ENCODE data around the gene KRTAP5-7. TPM values are rescaled to one million over a fixed set of nuclear protein-coding genes. Genes with fewer than 3 reads are reported as not detected.

Gene KRTAP5-7
- polyA plus RNA-seq, 3 donors from 2014 or later, result not detected

- Mint-ChIP-seq H3K27me3 (ENCODE audit: low read depth in 3 of 3) (peaks cover 0 to 12% (median 2%) of the 10 kb centered on the region in 3 donors), H3K4me3 (no peak overlapping the region), H3K9me3 (no peaks in the 10 kb centered on the region), H3K36me3 (no peaks in the 10 kb centered on the region), H3K27ac (no peak overlapping the region), H3K4me1 (peaks cover 0 to 6% of the 10 kb centered on the region in 2 donors)
- no peak for DNase-seq
Observed at GRCh38 chr11:71545405-71545966, 18.4 kb downstream of the KRTAP5-7 start.

GRCh38 chr11:71548120-71548519, 21.1 kb downstream of the KRTAP5-7 start, which contains the start of gene KRTAP5-9:
TSS of gene KRTAP5-9 (plus strand) at chr11:71548420. CDS start at chr11:71548658, 238 bp downstream.
- Mint-ChIP-seq H3K9me3 (no peaks in the 10 kb centered on the region), H3K36me3 (no peaks in the 10 kb centered on the region), H3K27me3 (ENCODE audit: low read depth in 3 of 3) (peaks cover 0 to 9% (median 0%) of the 10 kb centered on the region in 3 donors), H3K4me1 (peaks cover 0 to 6% of the 10 kb centered on the region in 2 donors), H3K27ac (no peak within 1 kb of the TSS), H3K4me3 (no peak within 1 kb of the TSS)
- no peak for DNase-seq

GRCh38 chr11:71548716-71549151, 21.7 kb downstream of the KRTAP5-7 start:
- Mint-ChIP-seq H3K9me3 (no peaks in the 10 kb centered on the region), H3K4me1 (peaks cover 0 to 2% of the 10 kb centered on the region in 2 donors), H3K36me3 (no peaks in the 10 kb centered on the region), H3K4me3 (no peak overlapping the region), H3K27ac (no peak overlapping the region), H3K27me3 (ENCODE audit: low read depth in 3 of 3) (peaks cover 0 to 9% (median 0%) of the 10 kb centered on the region in 3 donors)
- no peak for DNase-seq

- no peak overlapping the region for H3K4me3 Mint-ChIP-seq
- H3K27ac Mint-ChIP-seq, result no peak overlapping the region
- H3K27me3 Mint-ChIP-seq (ENCODE audit: low read depth in 3 of 3), result peaks cover 0 to 7% (median 1%) of the 10 kb centered on the region in 3 donors
- no peaks in the 10 kb centered on the region for H3K9me3 Mint-ChIP-seq
- H3K36me3 Mint-ChIP-seq, result no peaks in the 10 kb centered on the region
- DNase-seq, result no peak
- H3K4me1 Mint-ChIP-seq, result no peaks in the 10 kb centered on the region
Observed at GRCh38 chr11:71551711-71552110, 24.6 kb downstream of the KRTAP5-7 start.

GRCh38 chr11:71554996-71555395, 27.9 kb downstream of the KRTAP5-7 start:
- no peaks in the 10 kb centered on the region for H3K36me3 Mint-ChIP-seq
- H3K4me1 Mint-ChIP-seq, result no peaks in the 10 kb centered on the region
- no peak overlapping the region for H3K27ac Mint-ChIP-seq
- no peaks in the 10 kb centered on the region for H3K9me3 Mint-ChIP-seq
- peaks cover 0 to 6% (median 1%) of the 10 kb centered on the region in 3 donors for H3K27me3 Mint-ChIP-seq (ENCODE audit: low read depth in 3 of 3)
- DNase-seq, result no peak
- no peak overlapping the region for H3K4me3 Mint-ChIP-seq

GRCh38 chr11:71555508-71555907, 28.4 kb downstream of the KRTAP5-7 start:
- Mint-ChIP-seq H3K4me3 (no peak overlapping the region), H3K36me3 (no peaks in the 10 kb centered on the region)

GRCh38 chr11:71556018-71556417, 29.0 kb downstream of the KRTAP5-7 start:
- Mint-ChIP-seq H3K4me3 (no peak overlapping the region), H3K27me3 (ENCODE audit: low read depth in 3 of 3) (peaks cover 1 to 3% (median 2%) of the 10 kb centered on the region in 3 donors), H3K4me1 (no peaks in the 10 kb centered on the region), H3K9me3 (no peaks in the 10 kb centered on the region), H3K27ac (no peak overlapping the region), H3K36me3 (no peaks in the 10 kb centered on the region)
- no peak for DNase-seq

More at GRCh38 chr11:71555508-71555907, 28.4 kb downstream of the KRTAP5-7 start:
- no peak for DNase-seq
- Mint-ChIP-seq H3K27ac (no peak overlapping the region), H3K27me3 (ENCODE audit: low read depth in 3 of 3) (peaks cover 0 to 2% (median 1%) of the 10 kb centered on the region in 3 donors), H3K9me3 (no peaks in the 10 kb centered on the region), H3K4me1 (no peaks in the 10 kb centered on the region)

GRCh38 chr11:71557257-71557656, 30.2 kb downstream of the KRTAP5-7 start:
- Mint-ChIP-seq H3K4me3 (no peak overlapping the region), H3K27me3 (ENCODE audit: low read depth in 3 of 3) (peaks cover 1 to 3% (median 2%) of the 10 kb centered on the region in 3 donors), H3K36me3 (no peaks in the 10 kb centered on the region)

GRCh38 chr11:71558996-71559395, 31.9 kb downstream of the KRTAP5-7 start:
- H3K27me3 Mint-ChIP-seq (ENCODE audit: low read depth in 3 of 3), result peaks cover 1 to 9% (median 2%) of the 10 kb centered on the region in 3 donors
- H3K9me3 Mint-ChIP-seq, result no peaks in the 10 kb centered on the region
- no peak overlapping the region for H3K4me3 Mint-ChIP-seq
- no peaks in the 10 kb centered on the region for H3K4me1 Mint-ChIP-seq
- no peak overlapping the region for H3K27ac Mint-ChIP-seq
- DNase-seq, result no peak
- H3K36me3 Mint-ChIP-seq, result no peaks in the 10 kb centered on the region

More at GRCh38 chr11:71557257-71557656, 30.2 kb downstream of the KRTAP5-7 start:
- Mint-ChIP-seq H3K27ac (no peak overlapping the region), H3K9me3 (no peaks in the 10 kb centered on the region), H3K4me1 (no peaks in the 10 kb centered on the region)
- DNase-seq, result no peak

GRCh38 chr11:71562120-71562519, 35.1 kb downstream of the KRTAP5-7 start:
- H3K27me3 Mint-ChIP-seq (ENCODE audit: low read depth in 3 of 3), result peaks cover 4 to 11% (median 6%) of the 10 kb centered on the region in 3 donors
- DNase-seq, result no peak
- H3K4me3 Mint-ChIP-seq, result no peak overlapping the region
- no peaks in the 10 kb centered on the region for H3K4me1 Mint-ChIP-seq
- no peak overlapping the region for H3K27ac Mint-ChIP-seq
- no peaks in the 10 kb centered on the region for H3K36me3 Mint-ChIP-seq
- no peaks in the 10 kb centered on the region for H3K9me3 Mint-ChIP-seq

- no peaks in the 10 kb centered on the region for H3K4me1 Mint-ChIP-seq
- DNase-seq, result no peak
Observed at GRCh38 chr11:71563406-71563805, 36.3 kb downstream of the KRTAP5-7 start.

GRCh38 chr11:71564430-71564829, 37.4 kb downstream of the KRTAP5-7 start:
- H3K36me3 Mint-ChIP-seq, result no peaks in the 10 kb centered on the region
- no peak overlapping the region for H3K4me3 Mint-ChIP-seq
- peaks cover 3 to 11% (median 6%) of the 10 kb centered on the region in 3 donors for H3K27me3 Mint-ChIP-seq (ENCODE audit: low read depth in 3 of 3)
- DNase-seq, result no peak
- no peaks in the 10 kb centered on the region for H3K4me1 Mint-ChIP-seq
- no peaks in the 10 kb centered on the region for H3K9me3 Mint-ChIP-seq
- H3K27ac Mint-ChIP-seq, result no peak overlapping the region

More at GRCh38 chr11:71563406-71563805, 36.3 kb downstream of the KRTAP5-7 start:
- Mint-ChIP-seq H3K27ac (no peak overlapping the region), H3K36me3 (no peaks in the 10 kb centered on the region), H3K9me3 (no peaks in the 10 kb centered on the region), H3K4me3 (no peak overlapping the region), H3K27me3 (ENCODE audit: low read depth in 3 of 3) (peaks cover 3 to 11% (median 6%) of the 10 kb centered on the region in 3 donors)

- peaks cover 3 to 11% (median 6%) of the 10 kb centered on the region in 3 donors for H3K27me3 Mint-ChIP-seq (ENCODE audit: low read depth in 3 of 3)
- no peak for DNase-seq
- no peak within 1 kb of the TSS for H3K4me3 Mint-ChIP-seq
- no peak within 1 kb of the TSS for H3K27ac Mint-ChIP-seq
- H3K4me1 Mint-ChIP-seq, result no peaks in the 10 kb centered on the region
- no peaks in the 10 kb centered on the region for H3K36me3 Mint-ChIP-seq
- no peaks in the 10 kb centered on the region for H3K9me3 Mint-ChIP-seq
Observed at GRCh38 chr11:71565263-71565662, 38.2 kb downstream of the KRTAP5-7 start, which contains the start of gene KRTAP5-10. TSS of gene KRTAP5-10 (plus strand) at chr11:71565563. CDS start at chr11:71565588, 25 bp downstream.

- no peak overlapping the region for H3K4me3 Mint-ChIP-seq
- H3K27me3 Mint-ChIP-seq (ENCODE audit: low read depth in 3 of 3), result peaks cover 3 to 8% (median 6%) of the 10 kb centered on the region in 3 donors
- H3K36me3 Mint-ChIP-seq, result no peaks in the 10 kb centered on the region
- H3K4me1 Mint-ChIP-seq, result no peaks in the 10 kb centered on the region
- DNase-seq, result no peak
- H3K27ac Mint-ChIP-seq, result no peak overlapping the region
- no peaks in the 10 kb centered on the region for H3K9me3 Mint-ChIP-seq
Observed at GRCh38 chr11:71566081-71566620, 39.1 kb downstream of the KRTAP5-7 start.

All from immature natural killer cell (primary cell).